Peyer's patch (tissue), 4 donors: ENCODE measurements around the gene KCNQ5.

Source experiments
- POLR2A ChIP-seq, 2 donors: fragments of 450-650 bp; IDR thresholded peaks; one replicate each; pipeline ENCODE4 v1.5.1; 2017; ENCODE audit warnings: antibody characterized with exemption in 2 of 2, mild to moderate bottlenecking in 2 of 2, moderate library complexity in 2 of 2
- TF ChIP-seq, protein P1 (sequence below), 6 experiments: fragments of 450-650 bp in 4 of 6; fragments of 200-600 bp in 2 of 6; sonication (generic) in 1 of 6; IDR thresholded peaks; one replicate each; pipeline ENCODE4 v1.5.1; 2017 to 2019; ENCODE audit warnings: antibody characterized with exemption in 6 of 6, mild to moderate bottlenecking in 3 of 6, moderate library complexity in 1 of 6

GRCh38 chr6:72930556-72931132 lies 308.8 kb downstream of the KCNQ5 start:
- TF ChIP-seq, protein P1, sequence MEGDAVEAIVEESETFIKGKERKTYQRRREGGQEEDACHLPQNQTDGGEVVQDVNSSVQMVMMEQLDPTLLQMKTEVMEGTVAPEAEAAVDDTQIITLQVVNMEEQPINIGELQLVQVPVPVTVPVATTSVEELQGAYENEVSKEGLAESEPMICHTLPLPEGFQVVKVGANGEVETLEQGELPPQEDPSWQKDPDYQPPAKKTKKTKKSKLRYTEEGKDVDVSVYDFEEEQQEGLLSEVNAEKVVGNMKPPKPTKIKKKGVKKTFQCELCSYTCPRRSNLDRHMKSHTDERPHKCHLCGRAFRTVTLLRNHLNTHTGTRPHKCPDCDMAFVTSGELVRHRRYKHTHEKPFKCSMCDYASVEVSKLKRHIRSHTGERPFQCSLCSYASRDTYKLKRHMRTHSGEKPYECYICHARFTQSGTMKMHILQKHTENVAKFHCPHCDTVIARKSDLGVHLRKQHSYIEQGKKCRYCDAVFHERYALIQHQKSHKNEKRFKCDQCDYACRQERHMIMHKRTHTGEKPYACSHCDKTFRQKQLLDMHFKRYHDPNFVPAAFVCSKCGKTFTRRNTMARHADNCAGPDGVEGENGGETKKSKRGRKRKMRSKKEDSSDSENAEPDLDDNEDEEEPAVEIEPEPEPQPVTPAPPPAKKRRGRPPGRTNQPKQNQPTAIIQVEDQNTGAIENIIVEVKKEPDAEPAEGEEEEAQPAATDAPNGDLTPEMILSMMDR (IDR thresholded peaks at IDR 0.05), result no peak
- TF ChIP-seq POLR2A (IDR thresholded peaks at IDR 0.05), result no peak
